Measurements from ENCODE around the gene PHPT1. TPM values are rescaled to one million over a fixed set of nuclear protein-coding genes. Genes with fewer than 3 reads are reported as not detected.

PHPT1 gene
- total and polyA plus RNA-seq, 2 of the 8 experiments (the other 6 are each of a cell fraction or from before 2014, with no cell fraction given), result 109 to 226 TPM

GRCh38 chr9:136899196-136899595 is 50.0 kb downstream of the PHPT1 start:
- H3K4me1 ChIP-seq (replicated peaks in 1 of 4; ENCODE audit: control insufficient read depth in 3 of 4, insufficient read depth in 4 of 4, low read length in 3 of 4), result no peaks in the 10 kb centered on the region; a peak in 1 of 7 replicates
- no peak overlapping the region for H3K4ac ChIP-seq (replicated peaks; ENCODE audit: insufficient read length, low read depth, low read length)
- 88% methylated on average over 9 of the region's 9 CpGs; no CpG with 5 or more reads in 1 of the 2 experiments for WGBS, 2 experiments (ENCODE audit: extremely low coverage in 1 of 2, insufficient coverage in 1 of 2, insufficient read length in 1 of 2, insufficient replicate concordance in 2 of 2, low coverage in 1 of 2, low lambda C conversion rate in 2 of 2, missing lambda C conversion rate in 1 of 2)
- ChIA-PET POLR2A (ENCODE audit: partially characterized antibody) (interaction anchor here (1.3 to 2.0 kb wide), 2 partner anchors 14 to 39 kb away, joined by 3 to 7 read pairs; no protein-coding TSS in a partner anchor), CTCF (ENCODE audit: partially characterized antibody) (interaction anchor here (0.6 to 1.3 kb wide), 2 partner anchors 29 to 49 kb away, joined by 3 read pairs; no protein-coding TSS in a partner anchor)
- H3K23me2 ChIP-seq (ENCODE audit: low read depth, low read length), result no peaks in the 10 kb centered on the region
- H2BK20ac ChIP-seq (ENCODE audit: low read length), result no peak overlapping the region
- no peak overlapping the region for H2BK5ac ChIP-seq (ENCODE audit: low read depth, low read length)
- H3K23ac ChIP-seq (ENCODE audit: insufficient read length), result no peak overlapping the region
- no peak overlapping the region for H3K27ac ChIP-seq (ENCODE audit: low read depth, low read length)
- no peak overlapping the region for H2AK5ac ChIP-seq (ENCODE audit: low read depth, low read length)
- FAIRE-seq (no peak), DNase-seq (ENCODE audit: low read depth in 1 of 2, low spot score in 2 of 2) (no peak)
- no peak overlapping the region for H4K5ac ChIP-seq (ENCODE audit: insufficient read length, low read depth, low read length)
- no peaks in the 10 kb centered on the region for H3K9me3 ChIP-seq (ENCODE audit: insufficient read depth in 2 of 2, low read depth in 1 of 2, low read length in 1 of 2)
- H3K56ac ChIP-seq (replicated peaks; ENCODE audit: insufficient read length, low read depth, low read length), result no peak overlapping the region
- no peak overlapping the region for H2BK15ac ChIP-seq (ENCODE audit: low read length)
- H2BK120ac ChIP-seq (replicated peaks; ENCODE audit: low read depth, low read length), result no peak overlapping the region
- no peak overlapping the region for H4K91ac ChIP-seq (replicated peaks; ENCODE audit: insufficient read length, low read length)
- H3K27me3 ChIP-seq (replicated peaks in 1 of 4; ENCODE audit: control insufficient read depth in 3 of 4, extremely low read depth in 1 of 4, insufficient read depth in 3 of 4, low read length in 3 of 4), result no peaks in the 10 kb centered on the region
- H3K4me3 ChIP-seq (ENCODE audit: extremely low read depth in 1 of 4, insufficient read depth in 2 of 4, low read depth in 3 of 4, low read length in 4 of 4), result no peak overlapping the region
- H3K9ac ChIP-seq (replicated peaks in 1 of 4; ENCODE audit: extremely low read depth in 1 of 4, low read depth in 3 of 4, low read length in 3 of 4), result no peak overlapping the region
- no peak overlapping the region for H2AFZ ChIP-seq (ENCODE audit: low read length)
- H3K36me3 ChIP-seq (ENCODE audit: control insufficient read depth in 2 of 4, insufficient read depth in 4 of 4, low read length in 3 of 4), result peaks cover 7 to 26% (median 23%) of the 10 kb centered on the region in 4 experiments; a peak in 6 of 8 replicates
- H3K79me2 ChIP-seq (ENCODE audit: control insufficient read depth in 1 of 2, insufficient read depth in 2 of 2, low read length in 2 of 2), result peaks cover 0 to 31% of the 10 kb centered on the region in 2 experiments; a peak in 2 of 4 replicates
- peaks cover 13% of the 10 kb centered on the region for H3K79me1 ChIP-seq (ENCODE audit: low read depth, low read length)
- peaks cover 5 to 23% of the 10 kb centered on the region in 2 experiments for H4K20me1 ChIP-seq (replicated peaks in 1 of 2; ENCODE audit: control insufficient read depth in 1 of 2, insufficient read depth in 2 of 2, low read length in 2 of 2)
- no peak overlapping the region for H3K4me2 ChIP-seq (ENCODE audit: insufficient read depth in 1 of 2, low read depth in 2 of 2, low read length in 2 of 2)
- no peak overlapping the region for H3K18ac ChIP-seq (ENCODE audit: extremely low read depth, low read length)
- no peak overlapping the region for H3K14ac ChIP-seq (ENCODE audit: insufficient read length)
- TF ChIP-seq MAFK (IDR thresholded peaks at IDR 0.05; ENCODE audit: low read depth, low read length) (no peak), ATF2 (IDR thresholded peaks at IDR 0.05; ENCODE audit: low read length) (no peak), KDM1A (IDR thresholded peaks at IDR 0.05; ENCODE audit: borderline replicate concordance, low read length) (no peak), TBP (IDR thresholded peaks at IDR 0.05; ENCODE audit: low read depth, low read length) (no peak)
- no peak overlapping the region for H4K8ac ChIP-seq (ENCODE audit: extremely low read depth, insufficient read depth, low read length)
- no peak overlapping the region for H2BK12ac ChIP-seq (ENCODE audit: low read depth, low read length)
